Fibroblast of mammary gland (primary cell): ENCODE results near the gene CSHL1.
"Not testable (repeated sequence)": the region's sequence is repeated elsewhere in the genome, so short reads cannot be mapped to it uniquely, and the experiment has no call there.

ENCODE experiments used
- DNase-seq: peaks from one replicate; pipeline ENCODE4 v3.0.0-alpha.2; 2010; ENCODE audit warnings: low read depth
- H3K4me3 ChIP-seq: 2 replicates; pipeline ENCODE4 v1.5.1; 2011; ENCODE audit warnings: low read depth, mild to moderate bottlenecking, low read length, moderate library complexity; ENCODE audit not compliant: control insufficient read depth
- CTCF ChIP-seq: conservative IDR thresholded peaks from 2 replicates; pipeline ENCODE4 v1.5.1; 2011; ENCODE audit warnings: low read depth, low read length, inconsistent platforms; ENCODE audit not compliant: control insufficient read depth, insufficient read depth

Gene CSHL1

GRCh38 chr17:63910096-63910495 is 962 bp downstream of the CSHL1 start:
- TF ChIP-seq CTCF = no peak
- DNase-seq = no peak
- H3K4me3 ChIP-seq = no peak overlapping the region

GRCh38 chr17:63909586-63909985 is 1.5 kb downstream of the CSHL1 start:
- H3K4me3 ChIP-seq, DNase-seq: not testable (repeated sequence)

GRCh38 chr17:63907161-63907778 is 3.8 kb downstream of the CSHL1 start:
- TF ChIP-seq CTCF = peak; percentile 21
- peak; percentile 22 for DNase-seq
- H3K4me3 ChIP-seq = not testable (repeated sequence)

- not testable (repeated sequence) for DNase-seq, H3K4me3 ChIP-seq
Measured at GRCh38 chr17:63904796-63905195, 6.3 kb downstream of the CSHL1 start.

GRCh38 chr17:63903787-63904201 is 7.3 kb downstream of the CSHL1 start:
- not testable (repeated sequence) for H3K4me3 ChIP-seq
- peak; percentile 7 for DNase-seq
- TF ChIP-seq CTCF = peak; percentile 12

GRCh38 chr17:63901971-63902370 is 9.1 kb downstream of the CSHL1 start:
- H3K4me3 ChIP-seq, DNase-seq: not testable (repeated sequence)

- not testable (repeated sequence) for H3K4me3 ChIP-seq, DNase-seq
Measured at GRCh38 chr17:63898899-63899798, 11.9 kb downstream of the CSHL1 start.

- H3K4me3 ChIP-seq, DNase-seq: not testable (repeated sequence)
Measured at GRCh38 chr17:63896524-63897354, 14.3 kb downstream of the CSHL1 start, which contains the start of gene CSH1. Gene CSH1, minus strand, starts transcription at chr17:63896574. Its CDS starts 63 bp downstream, at chr17:63896511.

GRCh38 chr17:63894821-63895220 is 16.2 kb downstream of the CSHL1 start:
- not testable (repeated sequence) for H3K4me3 ChIP-seq, DNase-seq

- DNase-seq, H3K4me3 ChIP-seq: not testable (repeated sequence)
Measured at GRCh38 chr17:63894021-63894420, 17.0 kb downstream of the CSHL1 start.
